Activated CD4-positive, alpha-beta memory T cell treated with anti-CD3 and anti-CD28 coated beads for 36 hours (primary cell): Measurements from ENCODE around the gene TRIM46. TPM values are rescaled to one million over a fixed set of nuclear protein-coding genes. Genes with fewer than 3 reads are reported as not detected.
A peak's percentile ranks its signal among the peaks of the same experiment; 100 is the strongest.
"Not testable (repeated sequence)": the region's sequence is repeated elsewhere in the genome, so short reads cannot be mapped to it uniquely, and the experiment has no call there.

ENCODE experiments used
- CTCF ChIA-PET: fragments of 350-600 bp; sonication (Branson Sonifier 250); formaldehyde crosslinking; loops from one replicate; lab custom pipeline; 2021; ENCODE audit warnings: antibody characterized with exemption, inconsistent platforms; lab: Charles Lee
- POLR2A ChIA-PET: fragments of 350-600 bp; sonication (Branson Sonifier 250); formaldehyde crosslinking; loops from one replicate; lab custom pipeline; 2021; ENCODE audit warnings: antibody characterized with exemption; lab: Charles Lee
- DNase-seq: peaks from one replicate; pipeline ENCODE4 v3.0.0-alpha.2; 2020
- H3K27ac Mint-ChIP-seq: one replicate; pipeline ENCODE4 v1.8.0; 2021; ENCODE audit warnings: mixed read lengths
- H3K27me3 Mint-ChIP-seq: one replicate; pipeline ENCODE4 v1.8.0; 2021; ENCODE audit warnings: mixed read lengths
- H3K36me3 Mint-ChIP-seq: one replicate; pipeline ENCODE4 v1.8.0; 2021; ENCODE audit warnings: mixed read lengths
- H3K4me1 Mint-ChIP-seq: one replicate; pipeline ENCODE4 v1.8.0; 2021; ENCODE audit warnings: low read depth, mixed read lengths
- H3K4me3 Mint-ChIP-seq: one replicate; pipeline ENCODE4 v1.8.0; 2021; ENCODE audit warnings: mild to moderate bottlenecking, mixed read lengths
- H3K9me3 Mint-ChIP-seq: one replicate; pipeline ENCODE4 v1.8.0; 2021; ENCODE audit warnings: mixed read lengths
- intact Hi-C: fragments of 100-400 bp; cut with micrococcal nuclease; formaldehyde crosslinking; loops from one replicate; pipeline ENCODE4 v1.15.1; 2023
- total RNA-seq, 2 experiments: library from RNA; stranded (reverse); gene quantifications; one replicate each; pipeline ENCODE4 v1.2.3, GENCODE V29; 2021

Gene TRIM46
- total RNA-seq, 2 experiments from 2014 or later = 6.3 to 7.1 TPM

DNA sequence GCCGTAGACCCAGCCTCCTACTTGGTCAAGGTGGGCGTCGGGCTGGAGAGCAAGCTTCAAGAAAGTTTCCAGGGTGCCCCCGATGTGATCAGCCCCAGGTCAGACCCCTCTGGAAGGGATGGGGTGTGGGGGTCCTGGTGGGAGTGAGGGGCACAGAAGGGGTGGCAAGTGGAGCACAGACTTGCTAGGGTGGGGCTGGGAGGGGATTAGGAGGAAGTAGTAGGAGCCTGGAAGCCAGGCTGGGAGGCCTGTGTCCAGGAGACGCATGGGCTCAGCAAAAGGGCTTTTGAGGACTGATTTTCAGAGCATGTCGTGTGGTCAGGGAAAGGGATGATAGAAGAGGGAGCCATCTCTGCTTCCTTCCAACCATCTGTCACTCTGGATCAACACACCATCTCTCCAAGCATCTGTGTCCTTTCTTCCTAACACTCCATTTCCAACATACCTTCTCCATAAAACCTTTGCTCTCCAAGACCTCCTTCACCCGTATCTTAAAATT is 8.5 kb downstream of the TRIM46 start:
- no peaks in the 10 kb centered on the region for H3K4me1 Mint-ChIP-seq
- ChIA-PET CTCF (interaction anchor here (1.0 kb wide), 1 partner anchor 9 kb away, joined by 4 read pairs; the partner anchor contains the start of gene KRTCAP2), POLR2A (no interaction called here)
- H3K27me3 Mint-ChIP-seq = no peaks in the 10 kb centered on the region
- no peak for DNase-seq
- H3K4me3 Mint-ChIP-seq = no peak overlapping the region
- H3K27ac Mint-ChIP-seq = no peak overlapping the region
- intact Hi-C loops = no loop called here
- no peaks in the 10 kb centered on the region for H3K9me3 Mint-ChIP-seq
- H3K36me3 Mint-ChIP-seq = peaks cover 9% of the 10 kb centered on the region

- intact Hi-C loops = no loop called here
- H3K27me3 Mint-ChIP-seq = no peaks in the 10 kb centered on the region
- CTCF ChIA-PET = interaction anchor here (0.9 to 3.0 kb wide), 3 partner anchors 8 to 23 kb away, joined by 3 to 15 read pairs (median 5); partner anchors contain the start of gene KRTCAP2
- DNase-seq = no peak
- H3K9me3 Mint-ChIP-seq = no peaks in the 10 kb centered on the region
- H3K4me1 Mint-ChIP-seq = peaks cover 3% of the 10 kb centered on the region
- H3K27ac Mint-ChIP-seq = no peak overlapping the region
- POLR2A ChIA-PET = interaction anchor here (2.4 to 2.9 kb wide), 2 partner anchors 9 to 10 kb away, joined by 12 to 14 read pairs; partner anchors contain the start of genes KRTCAP2 and TRIM46
- no peak overlapping the region for H3K4me3 Mint-ChIP-seq
- H3K36me3 Mint-ChIP-seq = peaks cover 5% of the 10 kb centered on the region
Observed at GRCh38 chr1:155183775-155184221, 10.1 kb downstream of the TRIM46 start.

DNA sequence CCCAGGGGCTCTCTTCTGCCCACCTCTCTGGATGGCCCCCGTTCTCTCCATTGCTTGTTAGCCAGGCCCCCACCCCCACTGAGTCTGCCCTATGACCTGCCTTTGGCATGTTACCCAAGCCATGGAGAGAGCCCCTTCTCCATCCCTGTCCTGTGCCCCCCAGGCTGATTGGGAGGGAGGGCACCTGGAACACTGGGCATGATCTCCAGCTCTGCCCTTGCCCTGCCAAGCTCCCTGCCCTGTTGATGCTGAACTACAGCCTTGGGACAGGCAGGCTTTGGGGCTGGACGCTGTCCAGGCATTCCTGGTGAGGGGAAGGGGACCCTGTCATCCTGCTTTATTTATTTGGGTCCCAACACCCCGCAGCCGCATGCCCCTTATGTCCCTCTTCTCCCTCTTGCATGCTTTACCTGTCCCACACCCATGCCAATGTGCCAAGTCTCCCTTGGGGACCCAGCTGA is 10.7 kb downstream of the TRIM46 start:
- intact Hi-C loops = no loop called here
- Mint-ChIP-seq H3K9me3 (no peaks in the 10 kb centered on the region), H3K36me3 (peaks cover 2% of the 10 kb centered on the region), H3K27ac (no peak overlapping the region), H3K4me1 (peaks cover 3% of the 10 kb centered on the region), H3K27me3 (no peaks in the 10 kb centered on the region), H3K4me3 (no peak overlapping the region)
- no peak for DNase-seq
- ChIA-PET CTCF (interaction anchor here (0.9 to 3.0 kb wide), 3 partner anchors 9 to 23 kb away, joined by 3 to 15 read pairs (median 5); partner anchors contain the start of gene KRTCAP2), POLR2A (interaction anchor here (2.4 to 2.9 kb wide), 2 partner anchors 10 kb away, joined by 12 to 14 read pairs; partner anchors contain the start of genes KRTCAP2 and TRIM46)

- Mint-ChIP-seq H3K27ac (no peak overlapping the region), H3K27me3 (no peaks in the 10 kb centered on the region), H3K9me3 (no peaks in the 10 kb centered on the region), H3K4me3 (no peak overlapping the region), H3K4me1 (peaks cover 3% of the 10 kb centered on the region), H3K36me3 (no peaks in the 10 kb centered on the region)
- intact Hi-C loops = no loop called here
- ChIA-PET CTCF (interaction anchor here (1.0 to 3.0 kb wide), 6 partner anchors 8 to 94 kb away, joined by 3 to 15 read pairs (median 4); partner anchors contain the start of gene KRTCAP2), POLR2A (interaction anchor here (0.6 to 2.9 kb wide), 3 partner anchors 9 to 137 kb away, joined by 3 to 14 read pairs (median 12); partner anchors contain the start of genes KRTCAP2 and TRIM46)
- DNase-seq = no peak
Observed at GRCh38 chr1:155184835-155185782, 11.5 kb downstream of the TRIM46 start.

DNA sequence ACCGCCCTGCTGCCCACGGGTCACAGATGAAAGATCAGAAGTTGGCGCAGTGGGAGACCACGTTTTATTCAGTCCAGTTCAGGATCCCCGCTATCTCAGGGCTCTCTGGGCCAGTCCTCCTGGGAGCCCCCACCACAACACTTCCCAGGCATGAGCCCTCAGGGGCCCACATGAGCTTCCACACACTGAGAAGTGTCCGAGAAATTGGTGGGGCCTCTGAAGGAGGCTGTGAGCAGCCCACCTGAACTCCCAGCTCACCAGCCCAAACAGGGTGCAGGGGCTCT is 12.1 kb downstream of the TRIM46 start:
- ChIA-PET POLR2A (interaction anchor here (0.6 to 2.9 kb wide), 3 partner anchors 8 to 138 kb away, joined by 3 to 14 read pairs (median 12); partner anchors contain the start of genes KRTCAP2 and TRIM46), CTCF (interaction anchor here (1.0 to 3.0 kb wide), 5 partner anchors 8 to 94 kb away, joined by 3 to 15 read pairs (median 4); partner anchors contain the start of gene KRTCAP2)
- Mint-ChIP-seq H3K4me1 (peaks cover 3% of the 10 kb centered on the region), H3K9me3 (no peaks in the 10 kb centered on the region), H3K27me3 (no peaks in the 10 kb centered on the region), H3K36me3 (no peaks in the 10 kb centered on the region), H3K27ac (no peak overlapping the region), H3K4me3 (no peak overlapping the region)
- no peak for DNase-seq
- intact Hi-C loops = no loop called here

DNA sequence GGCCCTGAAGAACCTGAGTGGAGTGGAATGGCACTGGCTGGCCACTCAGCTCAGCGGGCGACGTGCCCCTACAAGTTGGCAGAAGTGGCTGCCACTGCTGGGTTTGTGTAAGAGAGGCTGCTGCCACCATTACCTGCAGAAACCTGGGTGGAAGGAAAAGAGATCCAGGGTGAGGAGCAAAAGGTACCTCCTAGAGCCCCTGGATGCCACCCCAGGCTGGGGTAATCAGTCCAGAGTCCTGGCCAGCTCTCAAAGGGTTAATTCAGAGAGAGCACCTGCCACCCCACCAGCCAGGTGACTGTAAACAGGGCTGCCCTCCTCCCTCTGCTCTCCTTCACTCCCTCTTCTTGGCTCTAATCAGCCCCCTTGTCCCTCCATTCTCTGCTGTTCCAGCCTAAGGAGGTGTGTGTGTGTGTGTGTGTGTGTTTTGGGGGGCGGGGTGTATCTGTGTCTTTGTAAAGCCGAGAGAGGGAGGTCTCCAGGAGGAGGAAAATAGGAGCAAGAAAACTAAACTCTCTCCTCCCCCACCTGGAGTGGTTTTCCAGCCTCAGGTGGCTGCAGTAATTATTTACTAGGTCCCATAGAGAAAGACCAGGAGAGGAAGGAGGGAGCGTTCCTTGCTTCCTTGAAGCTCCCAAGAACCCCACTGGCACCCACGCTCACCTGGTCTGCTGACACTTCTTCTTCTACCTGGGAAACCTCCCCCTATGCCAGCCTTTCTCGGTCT is 12.6 kb downstream of the TRIM46 start:
- CTCF ChIA-PET = interaction anchor here (1.0 to 3.0 kb wide), 5 partner anchors 7 to 95 kb away, joined by 3 to 15 read pairs (median 4); partner anchors contain the start of gene KRTCAP2
- Mint-ChIP-seq H3K27ac (no peak overlapping the region), H3K9me3 (no peaks in the 10 kb centered on the region), H3K4me1 (peaks cover 3% of the 10 kb centered on the region), H3K4me3 (no peak overlapping the region), H3K27me3 (no peaks in the 10 kb centered on the region), H3K36me3 (no peaks in the 10 kb centered on the region)
- POLR2A ChIA-PET = interaction anchor here (2.4 to 2.9 kb wide), 2 partner anchors 8 to 12 kb away, joined by 12 to 14 read pairs; partner anchors contain the start of genes KRTCAP2 and TRIM46
- intact Hi-C loops = no loop called here
- no peak for DNase-seq

DNA sequence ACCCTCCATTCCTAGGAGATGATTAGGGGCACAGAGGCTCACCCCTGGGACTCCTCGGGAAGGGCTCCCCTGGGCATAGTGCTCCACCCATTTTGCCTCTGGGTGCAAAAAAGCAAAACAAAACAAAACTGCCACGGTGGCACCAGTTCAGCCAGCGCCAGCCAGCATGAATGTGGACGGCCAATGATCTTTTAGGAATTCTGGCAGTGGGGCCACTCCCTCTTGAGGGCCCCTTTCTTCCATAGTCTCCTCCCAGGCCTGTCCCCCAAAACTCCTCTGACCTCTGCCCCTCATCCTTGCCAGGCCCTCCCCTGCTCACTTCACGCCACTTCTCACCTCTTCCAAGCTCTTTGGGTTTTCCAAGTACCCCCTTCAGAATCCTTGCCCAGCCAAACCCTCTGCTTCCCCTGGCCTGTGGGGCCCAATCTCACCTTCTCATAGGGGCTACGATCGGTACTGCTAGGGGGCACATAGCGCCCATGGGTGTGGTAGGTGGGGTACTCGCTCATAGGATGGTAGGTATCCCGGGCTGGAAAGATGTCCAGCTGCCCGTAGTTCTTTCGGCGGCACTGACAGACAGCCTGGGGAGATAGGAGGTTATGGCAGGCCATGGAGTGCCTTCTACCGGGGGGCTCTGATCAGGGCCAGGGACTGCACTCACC is 13.3 kb downstream of the TRIM46 start:
- no peaks in the 10 kb centered on the region for H3K36me3 Mint-ChIP-seq
- H3K27me3 Mint-ChIP-seq = no peaks in the 10 kb centered on the region
- POLR2A ChIA-PET = no interaction called here
- H3K9me3 Mint-ChIP-seq = no peaks in the 10 kb centered on the region
- no peak overlapping the region for H3K4me3 Mint-ChIP-seq
- no peak for DNase-seq
- no peak overlapping the region for H3K27ac Mint-ChIP-seq
- CTCF ChIA-PET = no interaction called here
- peaks cover 3% of the 10 kb centered on the region for H3K4me1 Mint-ChIP-seq
- intact Hi-C loops = no loop called here

DNA sequence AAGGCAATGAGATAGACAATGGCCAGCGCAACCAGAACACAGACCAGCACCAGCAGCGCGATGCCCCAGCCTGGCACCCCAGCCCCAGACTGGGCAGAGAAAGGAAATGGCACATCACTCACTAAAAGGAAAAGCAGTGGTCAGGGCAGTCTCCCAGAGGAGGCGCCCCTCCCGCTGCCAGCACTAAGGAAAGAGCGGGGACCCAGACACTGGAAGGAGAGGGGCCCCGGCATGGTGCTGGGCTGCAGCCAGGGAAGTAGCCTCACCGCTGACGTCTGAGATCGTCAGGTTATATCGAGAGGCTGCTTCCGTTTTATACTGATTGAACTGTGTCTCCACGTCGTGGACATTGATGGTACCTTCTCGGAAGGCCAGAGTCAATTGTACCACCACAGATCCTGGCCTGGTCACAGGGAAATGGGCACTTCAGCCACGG is 13.8 kb downstream of the TRIM46 start:
- ChIA-PET CTCF (interaction anchor here (0.7 kb wide), 1 partner anchor 15 kb away, joined by 3 read pairs; the partner anchor contains the start of gene KRTCAP2), POLR2A (no interaction called here)
- H3K9me3 Mint-ChIP-seq = no peaks in the 10 kb centered on the region
- H3K27ac Mint-ChIP-seq = no peak overlapping the region
- DNase-seq = no peak
- H3K4me1 Mint-ChIP-seq = peaks cover 5% of the 10 kb centered on the region
- no peaks in the 10 kb centered on the region for H3K36me3 Mint-ChIP-seq
- H3K27me3 Mint-ChIP-seq = no peaks in the 10 kb centered on the region
- intact Hi-C loops = no loop called here
- no peak overlapping the region for H3K4me3 Mint-ChIP-seq

GRCh38 chr1:155188268-155188667 is 14.6 kb downstream of the TRIM46 start:
- Mint-ChIP-seq H3K9me3 (no peaks in the 10 kb centered on the region), H3K4me3 (no peak overlapping the region), H3K36me3 (no peaks in the 10 kb centered on the region), H3K4me1 (peaks cover 11% of the 10 kb centered on the region), H3K27me3 (no peaks in the 10 kb centered on the region), H3K27ac (peak overlapping the region; percentile 31)
- POLR2A ChIA-PET = no interaction called here
- no peak for DNase-seq
- intact Hi-C loops = no loop called here
- CTCF ChIA-PET = interaction anchor here (0.7 kb wide), 1 partner anchor 15 kb away, joined by 3 read pairs; the partner anchor contains the start of gene KRTCAP2

DNA sequence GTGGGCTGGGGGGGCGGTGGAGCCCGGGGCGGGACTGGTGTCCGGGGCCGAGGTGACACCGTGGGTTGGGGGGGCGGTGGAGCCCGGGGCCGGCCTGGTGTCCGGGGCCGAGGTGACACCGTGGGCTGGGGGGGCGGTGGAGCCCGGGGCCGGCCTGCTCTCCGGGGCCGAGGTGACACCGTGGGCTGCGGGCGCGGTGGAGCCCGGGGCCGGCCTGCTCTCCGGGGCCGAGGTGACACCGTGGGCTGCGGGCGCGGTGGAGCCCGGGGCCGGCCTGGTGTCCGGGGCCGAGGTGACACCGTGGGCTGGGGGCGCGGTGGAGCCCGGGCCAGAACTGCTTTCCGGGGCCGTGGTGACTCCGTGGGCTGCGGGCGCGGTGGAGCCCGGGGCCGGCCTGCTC is 16.3 kb downstream of the TRIM46 start:
- DNase-seq, H3K9me3 Mint-ChIP-seq, CTCF ChIA-PET, H3K27me3 Mint-ChIP-seq, H3K36me3 Mint-ChIP-seq, H3K27ac Mint-ChIP-seq, POLR2A ChIA-PET, H3K4me3 Mint-ChIP-seq: not testable (repeated sequence)
- peaks cover 21% of the 10 kb centered on the region for H3K4me1 Mint-ChIP-seq
- intact Hi-C loops = loop anchor here (5.0 kb wide), 5 partner anchors 37 to 667 kb away; partner anchors contain the start of genes DAP3, GON4L, RUSC1 and SYT11
